ENCODE results near the gene DRC7.

GRCh38 chr16:57760357-57761160, 66.0 kb downstream of the DRC7 start:
- TF ChIP-seq EZH2 (IDR thresholded peaks at IDR 0.05; ENCODE audit: insufficient read depth, poor library complexity, severe bottlenecking), result no peak
- TF ChIP-seq EZH2phosphoT487 (IDR thresholded peaks at IDR 0.05; ENCODE audit: insufficient read depth, low read depth), result no peak

All from GM23248 (cell line).